HEK293 (cell line): Measurements from ENCODE around the gene DUSP18.
"Not testable (repeated sequence)": the region's sequence is repeated elsewhere in the genome, so short reads cannot be mapped to it uniquely, and the experiment has no call there.

ENCODE experiments used
- CTCF ChIA-PET: fragments of 350-600 bp; formaldehyde crosslinking; extraction: SDS; loops from one replicate; lab custom pipeline; 2021; ENCODE audit warnings: antibody characterized with exemption; lab: Yijun Ruan, JAX
- POLR2A ChIA-PET: fragments of 300-600 bp; formaldehyde crosslinking; extraction: SDS; loops from one replicate; lab custom pipeline; 2020; ENCODE audit warnings: antibody characterized with exemption, inconsistent platforms; lab: Yijun Ruan, JAX
- H3K27ac ChIP-seq: fragments of 200-500 bp; sonication (Bioruptor generic); 2 replicates; pipeline ENCODE4 v1.5.1; 2014; ENCODE audit warnings: low read depth, low read length, control low read depth, inconsistent platforms; ENCODE audit errors: extremely low read depth
- H3K36me3 ChIP-seq, 2 experiments: fragments of 200-500 bp in 1 of 2; sonication (Bioruptor generic) in 1 of 2; 1 replicate in 1 of 2; 2 replicates in 1 of 2; pipeline ENCODE4 v1.5.1; 2014 to 2017; ENCODE audit warnings: inconsistent platforms in 2 of 2, low read length in 2 of 2; ENCODE audit not compliant: control insufficient read depth in 2 of 2, insufficient read depth in 1 of 2
- H3K4me1 ChIP-seq: fragments of 200-500 bp; sonication (Bioruptor generic); 2 replicates; pipeline ENCODE4 v1.5.1; 2014; ENCODE audit warnings: mild to moderate bottlenecking, low read length, inconsistent platforms; ENCODE audit not compliant: control insufficient read depth, insufficient read depth
- H3K4me3 ChIP-seq: 2 replicates; pipeline ENCODE4 v1.5.1; 2011; ENCODE audit warnings: low read depth, mild to moderate bottlenecking, control low read depth, low read length, moderate library complexity
- H3K9me3 ChIP-seq: fragments of 200-500 bp; sonication (Bioruptor generic); 2 replicates; pipeline ENCODE4 v1.5.1; 2014; ENCODE audit warnings: low read depth, low read length, inconsistent platforms; ENCODE audit not compliant: control insufficient read depth, insufficient read depth
- ATF2 ChIP-seq: fragments of 450-650 bp; formaldehyde crosslinking; IDR thresholded peaks from 2 replicates; pipeline ENCODE4 v1.5.1; 2016; ENCODE audit warnings: missing biosample characterization, missing genetic modification characterization, low read depth
- BCL11B ChIP-seq: fragments of 450-650 bp; formaldehyde crosslinking; IDR thresholded peaks from 2 replicates; pipeline ENCODE4 v1.5.1; 2016; ENCODE audit warnings: low read depth, missing biosample characterization, missing genetic modification characterization
- ELK4 ChIP-seq: IDR thresholded peaks from 2 replicates; pipeline ENCODE4 v1.6.1; 2011; ENCODE audit warnings: mild to moderate bottlenecking, low read depth, low read length, borderline replicate concordance
- GLIS1 ChIP-seq: fragments of 450-650 bp; formaldehyde crosslinking; IDR thresholded peaks from 2 replicates; pipeline ENCODE4 v1.5.1; 2016; ENCODE audit warnings: missing biosample characterization, missing genetic modification characterization
- GLIS2 ChIP-seq: fragments of 450-650 bp; formaldehyde crosslinking; IDR thresholded peaks from 2 replicates; pipeline ENCODE4 v1.5.1; 2016; ENCODE audit warnings: missing biosample characterization, missing genetic modification characterization
- PRDM2 ChIP-seq: fragments of 450-650 bp; formaldehyde crosslinking; IDR thresholded peaks from 2 replicates; pipeline ENCODE4 v1.5.1; 2016; ENCODE audit warnings: missing biosample characterization, missing genetic modification characterization, borderline replicate concordance
- SCRT1 ChIP-seq: fragments of 450-650 bp; formaldehyde crosslinking; IDR thresholded peaks from 2 replicates; pipeline ENCODE4 v1.5.1; 2016; ENCODE audit warnings: missing biosample characterization, missing genetic modification characterization, borderline replicate concordance
- ZBTB48 ChIP-seq: fragments of 450-650 bp; formaldehyde crosslinking; IDR thresholded peaks from 2 replicates; pipeline ENCODE4 v1.5.1; 2016; ENCODE audit warnings: missing biosample characterization, missing genetic modification characterization
- ZNF157 ChIP-seq: fragments of 450-650 bp; formaldehyde crosslinking; IDR thresholded peaks from 2 replicates; pipeline ENCODE4 v1.5.1; 2016; ENCODE audit warnings: missing biosample characterization, missing genetic modification characterization
- ZNF404 ChIP-seq: fragments of 450-650 bp; formaldehyde crosslinking; IDR thresholded peaks from 2 replicates; pipeline ENCODE4 v1.5.1; 2017; ENCODE audit warnings: missing biosample characterization, missing genetic modification characterization
- ZNF488 ChIP-seq: fragments of 450-650 bp; formaldehyde crosslinking; IDR thresholded peaks from 2 replicates; pipeline ENCODE4 v1.5.1; 2016; ENCODE audit warnings: missing biosample characterization, missing genetic modification characterization
- ZNF521 ChIP-seq: fragments of 450-650 bp; formaldehyde crosslinking; IDR thresholded peaks from 2 replicates; pipeline ENCODE4 v1.5.1; 2017; ENCODE audit warnings: missing biosample characterization, mild to moderate bottlenecking, missing genetic modification characterization
- ZNF621 ChIP-seq: fragments of 450-650 bp; formaldehyde crosslinking; IDR thresholded peaks from 2 replicates; pipeline ENCODE4 v1.5.1; 2017; ENCODE audit warnings: missing biosample characterization, missing genetic modification characterization
- ZNF670 ChIP-seq: fragments of 450-650 bp; formaldehyde crosslinking; IDR thresholded peaks from 2 replicates; pipeline ENCODE4 v1.5.1; 2016; ENCODE audit warnings: missing biosample characterization, missing genetic modification characterization, low read depth
- ZNF843 ChIP-seq: fragments of 450-650 bp; formaldehyde crosslinking; IDR thresholded peaks from 2 replicates; pipeline ENCODE4 v1.5.1; 2016; ENCODE audit warnings: missing biosample characterization, missing genetic modification characterization
- ZSCAN30 ChIP-seq: fragments of 450-650 bp; IDR thresholded peaks from 2 replicates; pipeline ENCODE4 v1.5.1; 2018; ENCODE audit warnings: missing biosample characterization, mild to moderate bottlenecking, missing genetic modification characterization, moderate library complexity

Gene DUSP18

GRCh38 chr22:30627471-30627870, 40.2 kb downstream of the DUSP18 start:
- H3K4me1 ChIP-seq, result no peaks in the 10 kb centered on the region
- CTCF ChIA-PET, result interaction anchor here (0.6 to 0.9 kb wide), 2 partner anchors 290 to 293 kb away, joined by 3 to 4 read pairs; no protein-coding TSS in a partner anchor
- no peak for TF ChIP-seq ZNF843 (tag by site-specific recombination)
- no peaks in the 10 kb centered on the region for H3K9me3 ChIP-seq
- POLR2A ChIA-PET, result no interaction called here
- no peaks in the 10 kb centered on the region for H3K36me3 ChIP-seq
- H3K27ac ChIP-seq, result no peak overlapping the region
- no peak overlapping the region for H3K4me3 ChIP-seq

- Histone ChIP-seq H3K36me3 (no peaks in the 10 kb centered on the region), H3K4me1 (no peaks in the 10 kb centered on the region), H3K27ac (no peak overlapping the region), H3K4me3 (no peak overlapping the region), H3K9me3 (no peaks in the 10 kb centered on the region)
- ChIA-PET POLR2A (no interaction called here), CTCF (interaction anchor here (1.2 kb wide), 1 partner anchor 8 kb away, joined by 8 read pairs; the partner anchor contains the start of gene SLC35E4)
- TF ChIP-seq GLIS2 (tag by site-specific recombination) (peak; percentile 17; the same call in 1 of the 2 replicates), ZNF670 (tag by site-specific recombination) (no peak)
Measured at GRCh38 chr22:30626413-30626812, 41.3 kb downstream of the DUSP18 start.

- not testable (repeated sequence) for H3K27ac ChIP-seq, H3K4me3 ChIP-seq, H3K4me1 ChIP-seq
- POLR2A ChIA-PET, result interaction anchor here (1.0 kb wide), 1 partner anchor 13 kb away, joined by 6 read pairs; the partner anchor contains the start of gene TCN2
- TF ChIP-seq ATF2 (tag by site-specific recombination), result peak; percentile 54; the same call in 1 of the 2 replicates
- TF ChIP-seq, all 188 proteins: peak for 1; not testable (repeated sequence) for 187
- CTCF ChIA-PET, result interaction anchor here (0.6 to 3.4 kb wide), 4 partner anchors 9 to 365 kb away, joined by 3 to 29 read pairs (median 4); partner anchors contain the start of gene SLC35E4
- not testable (repeated sequence) for H3K9me3 ChIP-seq, H3K36me3 ChIP-seq
Measured at GRCh38 chr22:30619909-30620308, 47.8 kb downstream of the DUSP18 start.

- POLR2A ChIA-PET, result no interaction called here
- Histone ChIP-seq H3K4me3 (no peak overlapping the region), H3K4me1 (no peaks in the 10 kb centered on the region), H3K27ac (no peak overlapping the region), H3K9me3 (no peaks in the 10 kb centered on the region), H3K36me3 (peaks cover 0 to 4% of the 10 kb centered on the region in 2 experiments; a peak in 1 of 3 replicates)
- CTCF ChIA-PET, result interaction anchor here (3.2 to 3.4 kb wide), 2 partner anchors 16 to 17 kb away, joined by 10 to 29 read pairs; partner anchors contain the start of gene SLC35E4
- TF ChIP-seq SCRT1 (tag by site-specific recombination) (no peak), ZNF157 (no peak), GLIS1 (tag by site-specific recombination) (no peak), ZNF404 (tag by site-specific recombination) (no peak), BCL11B (tag by site-specific recombination) (no peak), ZBTB48 (tag by site-specific recombination) (no peak), ZNF621 (tag by site-specific recombination) (no peak), ELK4 (no peak), PRDM2 (tag by site-specific recombination) (no peak), ZNF521 (tag by site-specific recombination) (no peak), ZSCAN30 (no peak), ZNF488 (tag by site-specific recombination) (no peak)
Measured at GRCh38 chr22:30617819-30618218, 49.9 kb downstream of the DUSP18 start.
